ENCODE measurements around the gene RAI14. TPM values are rescaled to one million over a fixed set of nuclear protein-coding genes. Genes with fewer than 3 reads are reported as not detected.

The RAI14 gene
- total and polyA plus RNA-seq, 4 donors: 16.7 to 91.5 (median 49.3) TPM

DNA sequence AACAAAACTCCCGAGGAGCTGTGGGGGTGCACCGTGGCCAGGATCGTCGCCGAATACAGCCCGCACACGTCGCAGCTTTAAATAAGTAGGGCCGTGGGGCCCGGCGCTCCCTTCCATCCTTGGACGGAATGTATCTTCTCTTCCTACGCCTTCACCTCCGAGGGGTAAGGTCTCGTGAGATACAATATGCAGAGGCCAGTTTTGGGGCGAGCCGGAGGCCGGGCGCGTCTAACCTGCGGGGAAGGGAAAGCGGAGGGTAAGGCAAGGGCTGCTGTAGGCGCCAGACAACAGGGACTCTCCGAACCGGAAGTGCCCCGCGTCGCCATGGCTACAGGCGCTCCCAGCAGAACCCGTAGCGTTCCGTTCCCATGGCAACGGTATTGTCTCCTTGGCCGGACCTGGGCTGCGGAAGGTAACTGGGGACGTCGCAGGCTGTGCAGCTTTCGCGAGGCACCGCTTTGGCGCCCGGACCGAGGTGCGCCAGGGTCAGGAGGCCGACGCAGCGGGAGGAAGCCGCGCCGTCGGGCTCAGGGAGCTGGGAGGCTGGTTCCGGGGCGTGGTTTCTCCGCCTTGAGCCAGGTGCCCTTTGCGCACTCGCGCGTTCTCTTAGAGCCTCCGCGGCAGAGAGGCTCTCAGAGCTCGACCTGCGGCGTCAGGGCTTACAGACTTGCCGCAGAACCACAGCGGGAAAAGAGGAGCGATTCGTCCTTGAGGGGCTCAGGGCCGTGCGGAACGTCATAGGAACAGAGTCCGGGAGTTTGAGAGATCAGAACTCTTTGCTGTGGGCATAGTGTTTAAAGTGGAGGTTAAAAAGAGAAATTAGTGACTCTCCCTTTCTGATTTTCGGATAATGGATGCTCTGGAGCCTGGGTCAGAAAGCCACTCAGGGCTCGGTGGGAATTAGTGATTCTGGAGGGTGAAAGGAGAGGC, 182.9 kb downstream of the RAI14 start, which contains the start of gene TTC23L:
Gene TTC23L (plus strand): TSS at position 380 of the 930 bp plus-strand sequence. CDS start 1,508 bp downstream, outside the sequence.
- H3K9ac ChIP-seq (ENCODE audit: insufficient read depth in 1 of 2, low read length in 2 of 2): peak within 1 kb of the TSS; percentile 51 to 73
- no peaks in the 10 kb centered on the region for H3K9me3 ChIP-seq (ENCODE audit: control insufficient read depth in 4 of 4, insufficient read depth in 3 of 4, low read length in 3 of 4)
- peaks cover 0 to 5% (median 0%) of the 10 kb centered on the region in 4 donors for H3K36me3 ChIP-seq (ENCODE audit: control insufficient read depth in 4 of 4, insufficient read depth in 4 of 4, low read length in 4 of 4)
- peak within 1 kb of the TSS in 1 of 2 donors; percentile 76 for H3K27ac ChIP-seq (ENCODE audit: low read depth in 1 of 2, low read length in 1 of 2)
- peaks cover 0 to 12% (median 0%) of the 10 kb centered on the region in 5 donors for H3K4me1 ChIP-seq (ENCODE audit: control insufficient read depth in 5 of 5, insufficient read depth in 5 of 5, low read length in 5 of 5)
- ATAC-seq (ENCODE audit: insufficient read depth, low FRiP score): peak; percentile 91
- 1 to 2% methylated on average over 72 to 73 of the region's 73 CpGs for WGBS, 2 donors
- no peaks in the 10 kb centered on the region for H3K27me3 ChIP-seq (ENCODE audit: control insufficient read depth in 3 of 3, insufficient read depth in 3 of 3, low read length in 2 of 3)
- peak within 1 kb of the TSS; percentile 66 for H3K4me3 ChIP-seq
- no peak for TF ChIP-seq CTCF (IDR thresholded peaks at IDR 0.05; ENCODE audit: control extremely low read depth, extremely low read depth)
- peak; percentile 89 to 91 (median 89) for DNase-seq

DNA sequence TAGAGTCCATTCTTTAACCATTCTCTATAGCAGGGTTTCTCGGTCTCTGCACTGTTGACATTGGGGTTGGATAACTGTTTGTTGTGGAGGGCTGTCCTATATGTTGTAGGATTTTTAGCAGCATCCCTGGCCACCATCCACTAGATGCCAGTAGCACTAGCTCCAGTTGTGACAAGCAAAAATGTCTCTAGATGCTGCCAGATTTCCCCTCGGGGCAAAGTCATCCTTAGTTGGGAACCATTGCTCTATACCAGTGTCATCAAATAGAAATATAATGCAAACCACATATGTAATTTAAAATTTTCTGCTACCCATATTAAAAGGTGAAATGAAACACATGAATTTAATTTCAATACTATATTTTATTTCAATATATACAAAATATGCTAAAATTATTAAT, 185.7 kb downstream of the RAI14 start:
- H3K9me3 ChIP-seq (ENCODE audit: control insufficient read depth in 4 of 4, insufficient read depth in 3 of 4, low read length in 3 of 4): no peaks in the 10 kb centered on the region
- H3K4me3 ChIP-seq: no peak overlapping the region
- TF ChIP-seq CTCF (IDR thresholded peaks at IDR 0.05; ENCODE audit: control extremely low read depth, extremely low read depth): no peak
- H3K4me1 ChIP-seq (ENCODE audit: control insufficient read depth in 5 of 5, insufficient read depth in 5 of 5, low read length in 5 of 5): peaks cover 0 to 13% (median 0%) of the 10 kb centered on the region in 5 donors
- H3K27me3 ChIP-seq (ENCODE audit: control insufficient read depth in 3 of 3, insufficient read depth in 3 of 3, low read length in 2 of 3): no peaks in the 10 kb centered on the region
- WGBS, 2 donors: 92 to 96% methylated on average over 2 of the region's 2 CpGs
- no peak overlapping the region for H3K27ac ChIP-seq (ENCODE audit: low read depth in 1 of 2, low read length in 1 of 2)
- ATAC-seq (ENCODE audit: insufficient read depth, low FRiP score) (no peak), DNase-seq (no peak)
- H3K36me3 ChIP-seq (ENCODE audit: control insufficient read depth in 4 of 4, insufficient read depth in 4 of 4, low read length in 4 of 4): peaks cover 0 to 5% (median 0%) of the 10 kb centered on the region in 4 donors
- H3K9ac ChIP-seq (ENCODE audit: insufficient read depth in 1 of 2, low read length in 2 of 2): no peak overlapping the region

- DNase-seq: no peak
- H3K4me3 ChIP-seq: no peak overlapping the region
- no peak for ATAC-seq (ENCODE audit: insufficient read depth, low FRiP score)
- WGBS, 2 donors: 85 to 94% methylated on average over 7 of the region's 7 CpGs
- no peak overlapping the region for H3K9ac ChIP-seq (ENCODE audit: insufficient read depth in 1 of 2, low read length in 2 of 2)
- H3K36me3 ChIP-seq (ENCODE audit: control insufficient read depth in 4 of 4, insufficient read depth in 4 of 4, low read length in 4 of 4): peaks cover 0 to 5% (median 0%) of the 10 kb centered on the region in 4 donors
- peaks cover 0 to 13% (median 0%) of the 10 kb centered on the region in 5 donors for H3K4me1 ChIP-seq (ENCODE audit: control insufficient read depth in 5 of 5, insufficient read depth in 5 of 5, low read length in 5 of 5)
- TF ChIP-seq CTCF (IDR thresholded peaks at IDR 0.05; ENCODE audit: control extremely low read depth, extremely low read depth): no peak
- no peaks in the 10 kb centered on the region for H3K27me3 ChIP-seq (ENCODE audit: control insufficient read depth in 3 of 3, insufficient read depth in 3 of 3, low read length in 2 of 3)
- no peaks in the 10 kb centered on the region for H3K9me3 ChIP-seq (ENCODE audit: control insufficient read depth in 4 of 4, insufficient read depth in 3 of 4, low read length in 3 of 4)
- no peak overlapping the region for H3K27ac ChIP-seq (ENCODE audit: low read depth in 1 of 2, low read length in 1 of 2)
Measured at GRCh38 chr5:34842554-34842953, 186.4 kb downstream of the RAI14 start.

All from lung (tissue), 12 donors.